BJ (cell line): ENCODE results near the gene ZNF81. TPM values are rescaled to one million over a fixed set of nuclear protein-coding genes. Genes with fewer than 3 reads are reported as not detected.

Source experiments
- polyA plus RNA-seq: library from polyadenylated mRNA; depleted of rRNA; stranded (reverse); fragments of >200 nt; gene quantifications from 2 replicates; pipeline ENCODE4 v1.2.3, GENCODE V29; 2011; rRNA removed

Gene ZNF81
- polyA plus RNA-seq, 1 experiment: 2.6 TPM

Other genes starting within 250 kb of the ZNF81 start
- 0.23 and 0.48 TPM in 2 replicates for gene SYN1, start 217.0 kb upstream of the ZNF81 start, polyA plus RNA-seq
- 0.01 and 0.05 TPM in 2 replicates for gene CFP, start 207.0 kb upstream of the ZNF81 start, polyA plus RNA-seq
- gene ELK1, start 186.3 kb upstream of the ZNF81 start, polyA plus RNA-seq: 19.8 and 22.4 TPM in 2 replicates
- 76.9 and 101 TPM in 2 replicates for gene UXT, start 177.7 kb upstream of the ZNF81 start, polyA plus RNA-seq
- gene ZNF182, start 167.1 kb downstream of the ZNF81 start, polyA plus RNA-seq: 1.4 and 2.2 TPM in 2 replicates
- gene SPACA5, start 170.1 kb downstream of the ZNF81 start, polyA plus RNA-seq: not detected in 2 replicates
- 0.90 and 1.5 TPM in 2 replicates for gene ZNF630, start 234.7 kb downstream of the ZNF81 start, polyA plus RNA-seq